GM18508 (cell line): ENCODE data around the gene ATXN10.

Experiments
- ATAC-seq: cut with Tn5 transposase; IDR thresholded peaks from one replicate; pipeline ENCODE4 v1.9.1; 2021; ENCODE audit warnings: moderate number of reproducible peaks; ENCODE audit not compliant: insufficient read depth, unreplicated experiment

ATXN10 gene

DNA sequence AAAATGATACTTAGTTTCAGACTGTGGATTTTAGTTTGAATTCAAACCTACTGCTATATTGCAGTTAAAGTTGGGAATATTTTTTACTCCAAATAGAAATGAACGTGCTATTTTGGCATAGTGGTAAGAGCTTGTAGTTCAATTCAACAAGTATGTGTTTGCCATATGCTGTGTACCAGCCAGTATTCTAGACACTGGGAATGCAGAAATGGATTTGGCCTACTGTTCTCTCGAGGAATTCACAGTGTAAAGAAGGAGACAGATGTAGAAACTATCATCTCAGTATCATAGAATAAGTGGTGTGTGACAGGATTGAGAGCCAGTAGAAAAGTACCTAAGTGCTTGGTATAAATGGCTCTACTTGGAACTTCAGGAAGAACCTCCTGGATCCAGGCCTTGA, 80.4 kb downstream of the ATXN10 start:
- no peak for ATAC-seq

DNA sequence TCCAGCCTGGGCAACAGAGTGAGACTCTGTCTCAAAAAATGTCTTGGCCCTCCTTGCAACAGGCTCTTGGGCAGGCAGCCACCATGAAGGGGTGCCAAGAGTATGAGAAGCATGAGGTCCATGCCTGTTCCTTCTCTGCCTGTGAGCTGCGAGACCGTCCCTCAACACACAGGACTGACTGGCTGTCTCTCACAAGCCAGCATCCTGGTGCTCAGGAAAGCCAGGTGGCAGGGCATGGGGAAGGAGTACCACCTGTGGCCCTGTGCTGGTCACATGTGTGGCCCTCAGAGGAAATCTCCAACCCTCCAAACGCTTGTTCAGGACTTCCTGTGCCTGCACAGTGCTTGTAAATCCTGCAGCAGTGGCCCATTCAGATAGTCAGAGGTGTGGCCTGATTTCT, 83.2 kb downstream of the ATXN10 start:
- no peak for ATAC-seq

DNA sequence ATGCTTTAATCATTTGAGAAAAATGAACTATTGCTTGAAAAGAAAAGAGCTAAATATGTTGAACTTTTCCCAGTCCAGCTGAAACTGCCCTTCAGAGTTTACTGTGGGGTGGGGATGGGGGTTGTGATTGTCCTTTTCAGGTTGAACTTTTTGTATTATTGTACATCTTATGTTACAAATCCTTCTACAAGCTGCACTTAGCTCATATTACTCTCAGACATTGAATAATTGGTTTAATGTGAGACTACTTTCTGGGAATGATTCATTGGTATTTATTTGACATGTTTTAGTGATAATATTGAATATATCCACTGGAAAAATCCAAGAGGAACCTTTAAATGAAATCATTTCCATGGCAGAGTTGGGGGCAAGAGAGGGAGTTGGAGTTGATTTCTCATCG, 84.9 kb downstream of the ATXN10 start:
- ATAC-seq, result no peak

DNA sequence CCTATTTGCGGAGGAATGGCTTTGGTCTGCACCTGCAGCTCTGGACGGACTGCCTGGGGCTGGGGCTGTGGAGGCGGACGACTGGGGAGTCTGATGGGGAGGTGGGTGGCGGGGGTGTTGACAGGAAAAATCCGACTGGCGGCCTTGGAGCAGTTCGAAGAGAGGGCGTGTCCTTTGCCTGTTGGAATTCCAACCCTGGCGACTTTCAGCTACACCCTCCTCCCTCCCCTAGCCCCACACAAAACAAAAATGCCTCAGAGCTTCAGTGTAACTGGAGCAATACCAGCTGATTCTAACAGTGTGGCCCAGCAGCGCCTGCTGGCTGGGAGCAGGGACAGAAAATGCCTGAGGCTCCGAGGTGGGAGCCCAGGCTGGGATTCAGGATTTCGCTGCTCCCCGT, 85.4 kb downstream of the ATXN10 start:
- no peak for ATAC-seq

DNA sequence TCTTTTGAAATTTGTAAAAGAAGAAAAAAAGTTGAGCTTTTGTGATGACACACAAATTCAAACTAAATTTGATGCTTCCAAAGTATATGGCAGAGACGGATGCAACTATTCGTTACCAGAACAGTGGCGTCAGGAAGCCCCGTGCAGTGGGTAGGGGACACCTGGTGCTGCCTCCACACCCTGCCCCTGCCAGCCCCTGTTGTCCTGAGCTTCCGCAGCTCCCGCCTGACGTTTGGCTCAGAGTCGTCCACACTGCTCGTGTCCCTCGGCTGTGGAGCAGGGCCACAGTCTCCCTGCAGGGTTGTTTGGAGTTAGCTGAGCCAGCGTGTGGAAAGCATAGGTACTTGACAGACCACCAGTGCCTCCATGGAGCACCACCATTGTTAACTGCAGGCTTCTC, 86.3 kb downstream of the ATXN10 start:
- ATAC-seq, result no peak

DNA sequence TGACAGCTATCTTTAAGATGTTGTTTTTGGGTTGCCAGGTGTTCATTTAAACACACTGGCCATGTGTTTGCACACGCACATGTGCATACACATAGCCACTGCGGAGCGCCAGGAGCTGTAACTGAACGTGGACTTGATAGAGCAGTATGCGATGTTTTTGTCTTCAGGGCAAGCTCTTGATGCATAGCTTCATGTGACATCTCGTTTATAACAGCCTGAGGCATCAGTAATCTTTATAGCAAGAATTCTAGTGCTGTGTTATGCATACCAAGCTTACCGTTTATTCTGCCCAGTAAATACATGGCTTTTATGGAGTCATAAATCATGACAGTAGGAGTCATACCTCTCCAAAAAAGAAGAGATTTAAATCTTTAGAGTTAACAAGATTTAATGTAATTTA, 87.0 kb downstream of the ATXN10 start:
- ATAC-seq, result no peak

DNA sequence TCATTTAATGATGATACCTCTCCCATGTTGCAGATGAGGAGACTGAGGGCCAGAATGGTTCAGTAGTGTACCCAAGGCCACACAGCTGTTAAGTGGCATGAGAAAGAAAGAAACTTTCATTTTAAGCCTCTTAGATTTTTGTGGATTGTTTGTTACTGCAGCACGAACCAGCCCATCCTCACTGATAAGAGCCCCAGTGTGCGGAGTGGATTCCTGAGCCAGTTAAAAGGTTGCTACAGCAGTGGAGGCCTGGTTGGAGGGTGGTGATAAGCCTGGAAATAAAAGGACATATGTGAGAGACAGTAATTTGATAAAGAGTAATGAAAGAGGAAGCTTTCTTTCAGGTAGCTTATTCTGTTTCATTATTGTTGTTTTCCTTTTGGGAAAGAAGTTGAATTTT, 89.0 kb downstream of the ATXN10 start:
- no peak for ATAC-seq

DNA sequence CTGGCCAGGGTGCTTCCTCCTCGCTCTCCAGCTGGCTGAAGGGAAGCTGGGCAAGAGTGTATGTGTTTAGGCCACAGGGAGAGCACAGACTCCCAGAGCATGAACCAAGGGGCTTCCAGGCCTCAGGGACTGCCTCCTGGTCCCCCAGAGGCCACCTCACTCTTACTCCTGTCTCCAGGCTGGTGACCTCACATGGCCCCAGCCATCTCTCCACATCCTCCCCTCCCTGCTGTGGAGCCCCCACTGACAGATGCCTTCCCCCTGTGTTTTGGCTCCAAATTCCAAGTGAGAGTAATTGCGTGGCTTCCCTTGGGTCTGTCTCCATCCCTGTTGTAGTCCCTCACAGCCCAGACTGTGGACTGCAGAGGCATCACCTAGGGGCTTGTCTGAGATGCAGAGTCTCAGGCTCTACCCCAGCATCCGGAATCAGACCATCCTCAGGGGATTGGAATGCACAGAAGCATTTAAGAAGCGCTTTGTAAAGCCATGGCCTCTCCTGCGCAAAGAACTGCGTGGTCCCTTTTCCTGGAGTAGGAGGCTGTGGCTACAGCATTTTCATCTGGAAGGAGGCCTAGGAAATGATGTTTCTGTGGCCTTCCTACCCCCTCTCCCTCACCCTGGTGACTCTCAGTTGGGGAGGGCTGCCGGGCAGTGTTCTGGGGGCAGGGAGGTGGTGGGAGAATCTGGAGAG, 91.1 kb downstream of the ATXN10 start:
- no peak for ATAC-seq

DNA sequence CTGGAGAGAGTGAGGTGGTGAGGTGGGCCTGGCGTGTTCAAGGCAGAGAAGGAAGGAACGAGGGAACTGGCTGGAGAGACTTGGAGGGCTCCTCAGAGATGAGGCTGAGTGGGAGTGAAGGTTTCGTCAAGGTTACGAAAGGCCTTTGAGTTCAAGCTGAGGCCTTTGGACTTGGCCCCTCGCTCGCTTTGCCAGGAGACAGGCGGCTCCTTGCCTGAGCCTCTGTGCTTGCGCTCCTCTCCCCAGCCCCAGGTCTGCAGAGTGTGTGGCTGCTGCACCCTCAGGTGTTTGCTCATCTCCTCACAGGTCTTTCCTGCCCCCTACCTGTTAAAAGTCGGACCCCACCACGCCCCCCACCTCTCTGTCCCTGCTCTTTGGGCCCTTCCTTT, 91.6 kb downstream of the ATXN10 start:
- ATAC-seq, result no peak

DNA sequence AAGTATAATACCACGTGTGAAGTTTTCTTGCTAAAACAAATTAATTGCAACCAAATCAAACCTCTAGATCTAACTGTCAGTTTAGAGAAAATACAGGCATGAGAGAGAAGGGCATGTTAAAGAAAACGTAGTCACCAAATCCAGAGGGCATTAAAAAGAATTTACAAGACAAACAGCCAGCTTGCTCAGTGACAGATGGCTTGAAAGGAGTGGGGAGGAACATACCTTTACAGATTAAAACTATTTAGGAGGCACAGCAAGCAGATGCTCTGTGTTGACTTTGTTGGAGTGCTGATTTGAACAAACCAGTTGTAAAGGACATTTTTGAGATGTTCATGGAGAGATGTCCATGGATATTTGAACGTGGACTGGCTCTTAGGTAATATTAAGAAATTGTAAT, 96.9 kb downstream of the ATXN10 start:
- ATAC-seq, result no peak

DNA sequence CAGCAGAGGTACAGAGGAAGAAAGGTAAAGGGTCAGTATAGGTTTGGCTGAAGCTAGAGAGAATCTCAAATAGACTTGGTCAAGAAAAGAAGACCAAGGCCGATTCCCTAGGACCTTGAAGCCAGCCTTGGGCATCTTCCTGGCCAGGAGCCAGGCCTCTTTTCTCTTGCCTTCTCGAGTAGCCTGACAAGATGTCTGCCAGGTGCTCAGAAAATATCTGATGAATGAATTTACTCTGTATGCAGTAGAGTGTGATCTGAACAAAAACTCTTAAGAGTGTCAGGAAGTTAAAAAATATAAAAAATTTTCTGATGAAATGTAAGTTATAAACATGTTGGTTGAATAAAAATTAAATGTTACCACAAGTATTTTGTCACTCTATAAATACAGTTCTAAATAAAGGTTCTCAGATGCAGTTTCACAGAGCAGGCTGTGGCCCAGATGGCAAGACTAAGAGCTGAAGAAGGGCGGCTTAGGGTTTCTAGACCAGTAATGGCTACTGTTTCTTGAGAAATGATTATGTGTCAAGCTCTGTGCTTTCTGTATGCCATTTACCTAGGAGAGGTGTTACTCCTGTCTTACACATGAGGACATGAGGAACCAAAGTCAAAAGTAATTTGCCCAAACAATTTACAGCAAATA, 98.1 kb downstream of the ATXN10 start:
- no peak for ATAC-seq

DNA sequence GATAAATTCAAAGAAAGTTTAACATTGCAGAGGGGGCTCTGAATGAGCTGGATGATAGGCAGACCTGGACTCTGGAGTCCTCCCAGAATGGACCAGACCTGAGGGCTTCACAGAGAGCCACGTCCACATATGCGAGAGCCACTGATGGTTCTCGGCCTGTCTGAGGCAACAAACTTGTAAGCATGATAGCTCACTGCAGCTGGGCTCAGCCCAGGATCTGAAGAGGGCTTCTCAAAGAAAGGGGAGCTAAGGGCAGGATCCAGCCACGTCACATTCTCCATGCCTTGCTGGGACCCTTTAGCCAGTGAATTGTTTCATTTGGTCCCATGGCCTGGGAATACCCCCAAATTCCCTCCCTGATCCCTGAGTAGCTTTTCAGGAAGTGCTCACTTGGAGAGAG, 98.9 kb downstream of the ATXN10 start:
- no peak for ATAC-seq

DNA sequence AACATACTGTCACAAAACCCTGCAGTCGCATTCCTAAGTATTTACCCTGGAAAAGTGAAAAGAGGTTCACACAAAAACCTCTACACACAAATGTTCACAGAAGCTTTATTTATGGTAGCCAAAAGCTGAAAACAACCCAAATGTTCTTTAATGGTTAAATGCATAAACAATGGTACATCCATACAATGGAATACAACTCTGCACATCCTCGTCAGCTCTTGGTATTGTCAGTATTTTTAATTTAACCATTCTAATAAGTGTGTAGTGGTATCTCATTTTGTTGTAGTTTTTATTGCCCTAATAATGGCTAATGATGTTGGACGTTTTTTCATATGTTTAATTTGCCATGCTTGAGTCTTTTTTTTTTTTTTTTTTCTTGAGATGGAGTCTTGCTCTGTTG, 99.4 kb downstream of the ATXN10 start:
- no peak for ATAC-seq

DNA sequence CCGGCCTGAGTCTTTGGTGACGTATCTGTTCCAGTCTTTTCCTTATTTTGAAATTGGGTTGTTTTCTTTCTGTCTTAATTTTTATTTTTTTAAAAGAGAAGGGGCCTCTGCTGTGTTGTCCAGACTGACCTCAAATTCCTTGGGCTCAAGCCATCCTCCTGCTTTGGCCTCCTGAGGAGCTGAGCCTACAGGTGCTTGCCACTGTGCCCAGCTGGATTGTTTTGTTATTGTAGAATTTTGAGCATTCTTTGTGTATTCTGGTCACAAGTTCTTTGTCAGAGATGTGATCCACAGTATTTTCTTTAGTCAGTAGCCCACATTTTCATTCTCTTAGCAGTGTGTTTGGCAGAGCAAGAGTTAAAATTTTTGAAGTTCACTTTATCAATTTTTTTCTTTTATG, 100.1 kb downstream of the ATXN10 start:
- no peak for ATAC-seq

DNA sequence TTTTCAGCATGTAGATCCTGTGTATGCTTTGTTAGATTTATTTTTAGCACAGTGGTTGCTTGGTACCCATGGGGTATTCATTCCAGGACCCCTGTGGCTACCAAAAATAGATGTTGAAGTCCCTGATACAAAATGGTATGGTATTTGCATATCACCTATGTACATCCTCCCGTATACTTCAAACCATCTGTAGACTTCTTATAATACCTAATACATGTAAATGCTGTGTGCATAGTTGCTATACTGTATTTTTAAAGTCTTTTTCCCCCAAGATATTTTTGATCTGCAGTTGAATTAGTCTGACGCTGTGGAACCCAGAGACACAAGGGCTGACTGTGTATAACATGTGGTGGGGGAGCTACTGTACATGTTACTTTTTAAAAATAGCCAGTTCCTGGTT, 101.1 kb downstream of the ATXN10 start:
- no peak for ATAC-seq

DNA sequence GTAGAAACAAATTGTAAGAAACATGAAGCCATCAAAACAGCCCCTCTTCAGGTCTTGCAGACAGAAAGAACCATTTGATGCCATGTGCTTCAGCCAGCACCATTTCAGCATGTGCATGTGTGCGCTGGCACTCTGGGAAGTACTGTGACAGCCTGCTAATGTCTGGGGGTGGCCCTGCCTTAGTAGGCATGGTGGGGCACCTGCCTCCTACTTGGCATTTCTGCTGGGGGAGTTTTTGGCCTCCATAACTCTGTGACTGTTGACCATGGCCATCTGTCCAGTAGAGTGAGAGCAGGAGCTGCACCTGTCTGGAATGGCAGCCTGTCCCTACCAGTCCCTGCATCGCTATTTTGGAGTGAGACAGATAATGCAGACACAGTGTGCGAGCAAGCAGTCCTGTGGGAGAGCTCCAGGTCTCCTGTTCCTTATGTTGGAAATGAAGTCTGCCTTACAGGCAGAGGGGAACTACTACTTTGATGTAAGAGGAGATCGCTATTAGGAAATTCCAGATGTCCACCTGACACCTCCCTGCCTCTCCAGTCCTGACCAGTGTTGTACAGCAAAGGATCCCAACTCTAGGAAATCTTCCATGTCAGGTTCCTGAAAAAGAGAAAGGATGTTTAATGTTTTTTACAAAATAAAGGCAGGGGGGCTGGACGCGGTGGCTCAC, 102.5 kb downstream of the ATXN10 start:
- no peak for ATAC-seq

DNA sequence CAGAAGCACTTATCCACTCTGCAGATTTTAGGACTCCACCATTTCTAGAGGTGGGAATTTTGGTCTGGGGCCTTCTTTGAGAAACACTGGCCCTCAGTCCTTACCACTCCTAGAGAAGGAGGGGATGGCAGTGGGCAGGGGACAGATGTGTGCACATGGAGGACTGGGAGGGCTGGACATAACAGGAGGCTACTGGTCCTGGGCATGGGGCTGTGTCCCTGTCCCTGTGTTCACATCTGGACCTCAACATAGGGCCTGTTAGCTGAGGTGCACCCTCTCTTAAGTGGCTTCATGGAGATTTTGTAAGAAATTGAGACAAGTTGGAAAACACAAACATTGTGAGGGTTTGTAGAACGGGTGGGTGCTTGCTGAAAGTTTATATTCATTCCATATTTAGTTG, 103.4 kb downstream of the ATXN10 start:
- no peak for ATAC-seq

DNA sequence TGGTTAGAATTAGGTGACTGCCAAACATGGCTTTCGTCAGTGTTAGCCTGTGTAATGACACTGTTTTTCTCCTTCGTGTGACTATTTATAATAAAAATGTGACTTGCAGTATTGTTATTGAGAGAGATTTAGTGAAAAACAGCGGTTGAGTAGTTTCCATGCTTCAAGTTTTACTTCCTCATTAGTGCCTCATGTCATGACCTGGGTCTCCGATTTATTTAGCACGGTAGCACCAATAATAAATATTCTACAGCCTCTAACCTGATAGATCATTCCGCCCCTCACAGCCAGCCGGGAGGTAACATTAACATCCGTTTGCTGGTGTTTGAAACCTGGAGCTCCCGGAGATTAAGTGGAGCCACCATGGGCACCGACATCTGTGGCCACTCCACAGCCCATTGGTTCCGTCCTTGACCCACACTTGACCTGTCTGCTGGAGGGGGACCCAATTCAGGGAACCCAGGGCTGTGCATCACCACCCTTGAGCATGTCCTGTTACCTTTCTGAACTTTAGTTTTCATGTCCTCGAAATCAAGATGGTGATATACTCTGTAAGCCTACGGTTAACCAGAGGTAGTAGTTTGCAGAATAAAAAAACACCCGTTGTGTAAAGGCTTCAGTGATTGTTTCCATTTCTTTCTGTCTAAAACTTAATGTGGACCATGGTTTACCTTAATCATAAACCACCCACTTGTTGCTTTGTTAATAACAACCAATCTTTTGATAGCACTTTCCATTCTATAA, 104.1 kb downstream of the ATXN10 start:
- ATAC-seq, result no peak

DNA sequence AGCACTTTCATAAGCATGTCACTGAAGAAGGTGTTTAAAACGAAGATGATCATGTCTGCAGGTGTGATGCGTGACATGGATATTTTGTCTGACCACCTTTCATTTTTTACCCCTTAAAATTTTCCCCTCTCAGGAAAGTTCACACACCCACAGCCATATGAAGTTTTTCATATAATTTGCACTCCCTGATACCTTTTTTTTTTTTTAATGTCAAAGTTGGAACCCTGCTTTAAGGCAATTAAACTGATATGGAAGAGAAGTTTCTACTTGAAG, 104.6 kb downstream of the ATXN10 start:
- no peak for ATAC-seq

DNA sequence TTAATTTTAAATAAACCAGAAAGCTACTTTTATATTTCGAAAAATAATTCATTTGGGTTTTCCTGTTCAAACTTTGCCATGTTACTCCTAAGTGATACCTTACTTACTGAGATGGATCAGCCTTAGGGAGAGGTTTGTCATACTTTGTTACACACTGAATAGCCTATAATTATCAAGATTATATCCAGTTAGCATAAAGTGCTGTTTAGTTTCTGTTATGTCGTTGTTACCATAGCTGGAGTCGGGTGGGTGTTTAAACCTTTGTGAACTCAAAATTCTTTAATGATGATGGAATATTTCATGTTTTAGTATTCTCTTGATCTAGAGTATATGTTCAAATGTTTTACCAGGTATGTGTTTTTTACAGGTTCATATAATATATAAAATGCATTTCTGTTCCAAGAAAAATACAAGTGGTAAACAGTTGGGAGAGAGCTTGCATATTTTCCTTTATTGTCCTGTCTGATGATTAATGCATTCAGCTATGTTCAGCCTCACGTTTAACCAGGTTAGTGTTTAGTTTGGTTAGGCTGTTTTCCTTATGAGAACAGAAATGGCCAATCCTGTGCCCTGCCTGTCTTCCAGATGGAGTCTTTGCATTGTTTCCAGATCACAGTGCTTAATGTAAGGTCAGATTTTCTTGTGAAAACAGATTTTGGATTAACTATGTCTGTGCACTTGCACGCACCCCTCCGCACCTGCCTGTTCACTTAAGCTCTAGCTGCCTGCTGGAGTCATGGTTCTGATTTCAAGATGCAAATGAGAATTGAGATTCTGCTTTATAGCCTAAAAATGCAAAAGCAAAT, 105.6 kb downstream of the ATXN10 start:
- no peak for ATAC-seq
